ENCODE data around the gene BEND3. TPM values are rescaled to one million over a fixed set of nuclear protein-coding genes. Genes with fewer than 3 reads are reported as not detected.

Gene BEND3
- total RNA-seq, 2 donors from 2014 or later: 4.0 TPM

DNA sequence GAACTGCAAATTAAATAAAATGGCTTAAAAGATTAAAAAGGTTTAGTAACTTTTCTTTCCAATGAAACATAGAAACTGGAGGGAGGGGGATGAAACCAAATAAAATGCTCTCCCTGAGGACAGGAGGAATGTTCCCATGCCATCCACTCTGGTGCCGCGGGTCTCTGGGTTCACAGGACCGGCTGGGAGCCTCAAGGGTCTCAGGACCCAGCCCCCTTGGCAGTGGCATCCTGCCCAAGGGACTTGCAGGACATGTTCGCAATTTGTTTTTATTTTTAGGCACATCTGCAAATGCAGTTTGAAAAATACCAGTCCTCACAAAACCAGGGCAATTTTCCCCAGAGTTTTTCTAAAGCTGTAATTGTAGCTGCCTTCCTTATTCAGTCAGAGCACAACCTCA lies 7.5 kb downstream of the BEND3 start:
- no peaks in the 10 kb centered on the region for H3K27me3 ChIP-seq (replicated peaks; ENCODE audit: insufficient read depth)
- no peak overlapping the region for H3K27ac ChIP-seq
- no peak for TF ChIP-seq POLR2AphosphoS5 (IDR thresholded peaks at IDR 0.05)
- TF ChIP-seq POLR2A (IDR thresholded peaks at IDR 0.05): no peak
- TF ChIP-seq, protein P1, sequence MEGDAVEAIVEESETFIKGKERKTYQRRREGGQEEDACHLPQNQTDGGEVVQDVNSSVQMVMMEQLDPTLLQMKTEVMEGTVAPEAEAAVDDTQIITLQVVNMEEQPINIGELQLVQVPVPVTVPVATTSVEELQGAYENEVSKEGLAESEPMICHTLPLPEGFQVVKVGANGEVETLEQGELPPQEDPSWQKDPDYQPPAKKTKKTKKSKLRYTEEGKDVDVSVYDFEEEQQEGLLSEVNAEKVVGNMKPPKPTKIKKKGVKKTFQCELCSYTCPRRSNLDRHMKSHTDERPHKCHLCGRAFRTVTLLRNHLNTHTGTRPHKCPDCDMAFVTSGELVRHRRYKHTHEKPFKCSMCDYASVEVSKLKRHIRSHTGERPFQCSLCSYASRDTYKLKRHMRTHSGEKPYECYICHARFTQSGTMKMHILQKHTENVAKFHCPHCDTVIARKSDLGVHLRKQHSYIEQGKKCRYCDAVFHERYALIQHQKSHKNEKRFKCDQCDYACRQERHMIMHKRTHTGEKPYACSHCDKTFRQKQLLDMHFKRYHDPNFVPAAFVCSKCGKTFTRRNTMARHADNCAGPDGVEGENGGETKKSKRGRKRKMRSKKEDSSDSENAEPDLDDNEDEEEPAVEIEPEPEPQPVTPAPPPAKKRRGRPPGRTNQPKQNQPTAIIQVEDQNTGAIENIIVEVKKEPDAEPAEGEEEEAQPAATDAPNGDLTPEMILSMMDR (IDR thresholded peaks at IDR 0.05): no peak
- intact Hi-C loops (cut with DNase I): no loop called here
- no peaks in the 10 kb centered on the region for H3K4me1 ChIP-seq (replicated peaks)
- no peak for DNase-seq (ENCODE audit: low spot score)
- WGBS: 87% methylated on average over 4 of the region's 4 CpGs
- H3K36me3 ChIP-seq: no peaks in the 10 kb centered on the region
- H3K9me3 ChIP-seq: no peaks in the 10 kb centered on the region
- H3K4me3 ChIP-seq: no peak overlapping the region

DNA sequence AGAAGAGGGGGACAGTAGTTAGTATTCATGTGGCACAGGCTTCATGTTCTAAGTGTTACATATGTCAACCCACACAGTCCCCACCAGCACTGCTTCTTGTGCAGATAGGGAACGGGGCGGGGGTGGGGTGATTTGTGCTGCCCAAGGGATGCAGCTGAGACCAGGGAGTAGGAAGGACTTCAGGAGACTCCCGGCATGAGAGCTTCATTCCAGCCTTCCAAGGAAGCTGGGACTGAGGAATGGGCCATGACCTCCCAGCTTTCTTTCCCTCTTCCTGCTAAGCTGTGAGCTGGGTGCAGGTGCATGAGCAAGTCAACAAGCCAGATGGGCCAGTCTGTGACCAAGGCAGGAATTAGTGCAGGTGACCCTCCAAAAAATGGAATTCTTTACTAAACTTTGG lies 9.2 kb downstream of the BEND3 start:
- no peak overlapping the region for H3K4me3 ChIP-seq
- TF ChIP-seq, protein P1 (IDR thresholded peaks at IDR 0.05): no peak
- TF ChIP-seq POLR2AphosphoS5 (IDR thresholded peaks at IDR 0.05) (no peak), POLR2A (IDR thresholded peaks at IDR 0.05) (no peak)
- H3K27ac ChIP-seq: no peak overlapping the region
- no peaks in the 10 kb centered on the region for H3K27me3 ChIP-seq (replicated peaks; ENCODE audit: insufficient read depth)
- intact Hi-C loops (cut with DNase I): no loop called here
- 89% methylated on average over 3 of the region's 3 CpGs for WGBS
- no peaks in the 10 kb centered on the region for H3K36me3 ChIP-seq
- H3K4me1 ChIP-seq (replicated peaks): no peaks in the 10 kb centered on the region
- no peaks in the 10 kb centered on the region for H3K9me3 ChIP-seq
- DNase-seq (ENCODE audit: low spot score): no peak

DNA sequence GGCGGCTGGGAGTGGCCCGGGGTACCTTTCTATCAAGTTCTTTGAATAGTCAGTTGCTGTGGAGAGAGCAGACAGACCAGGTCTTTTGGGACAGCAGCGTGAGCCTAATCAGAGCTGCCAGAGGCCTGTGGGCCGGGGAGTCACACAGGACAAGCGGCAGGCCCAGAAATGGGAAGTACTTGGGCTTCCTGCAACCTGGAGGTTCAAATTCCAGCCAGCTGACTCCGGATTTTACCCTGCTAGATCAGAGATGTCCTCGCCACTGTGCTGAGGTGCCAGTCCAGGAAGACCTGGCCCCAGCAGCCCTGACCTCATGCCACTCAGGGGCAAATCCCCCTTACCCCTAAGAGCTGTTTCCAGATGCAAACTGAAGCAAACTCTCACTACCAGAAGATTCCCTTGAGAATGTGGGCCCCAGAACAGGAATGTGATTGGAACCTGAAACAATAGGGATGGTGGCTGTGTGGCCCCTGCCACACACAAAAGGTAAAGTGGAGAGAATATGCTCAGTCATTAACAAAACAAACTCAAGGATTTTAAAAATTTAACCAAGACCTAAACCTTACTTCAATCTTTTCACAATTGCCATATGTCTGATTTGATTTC lies 9.7 kb downstream of the BEND3 start:
- no peaks in the 10 kb centered on the region for H3K9me3 ChIP-seq
- 89% methylated on average over 7 of the region's 7 CpGs for WGBS
- H3K4me3 ChIP-seq: no peak overlapping the region
- TF ChIP-seq, protein P1 (IDR thresholded peaks at IDR 0.05): no peak
- TF ChIP-seq POLR2AphosphoS5 (IDR thresholded peaks at IDR 0.05) (no peak), POLR2A (IDR thresholded peaks at IDR 0.05) (no peak)
- H3K27me3 ChIP-seq (replicated peaks; ENCODE audit: insufficient read depth): no peaks in the 10 kb centered on the region
- DNase-seq (ENCODE audit: low spot score): no peak
- intact Hi-C loops (cut with DNase I): no loop called here
- H3K4me1 ChIP-seq (replicated peaks): no peaks in the 10 kb centered on the region
- H3K27ac ChIP-seq: no peak overlapping the region
- no peaks in the 10 kb centered on the region for H3K36me3 ChIP-seq

DNA sequence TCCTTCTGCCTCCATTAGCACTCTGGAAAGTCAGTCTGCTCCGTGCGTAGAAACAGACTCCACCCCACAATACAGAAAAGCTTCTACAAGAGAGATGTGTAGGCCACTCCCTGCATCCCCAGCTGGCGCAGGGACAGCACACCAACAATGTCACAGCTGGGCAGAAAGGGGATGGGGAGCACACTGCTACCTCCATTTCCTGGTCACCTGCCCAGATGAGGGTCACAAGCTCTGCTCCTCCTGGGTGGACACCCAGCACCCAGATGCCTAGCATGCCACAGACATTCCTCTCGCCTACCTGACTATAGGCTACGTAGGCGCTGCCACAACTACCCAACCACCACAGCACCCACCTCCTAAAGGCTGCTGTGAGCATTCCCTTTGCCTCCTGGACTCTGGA lies 12.2 kb downstream of the BEND3 start:
- Histone ChIP-seq H3K36me3 (no peaks in the 10 kb centered on the region), H3K27ac (no peak overlapping the region), H3K9me3 (no peaks in the 10 kb centered on the region), H3K4me3 (no peak overlapping the region), H3K27me3 (replicated peaks; ENCODE audit: insufficient read depth) (no peaks in the 10 kb centered on the region), H3K4me1 (replicated peaks) (no peaks in the 10 kb centered on the region)
- over 99% methylated on average over 6 of the region's 6 CpGs for WGBS
- TF ChIP-seq POLR2A (IDR thresholded peaks at IDR 0.05) (no peak), POLR2AphosphoS5 (IDR thresholded peaks at IDR 0.05) (no peak)
- TF ChIP-seq, protein P1 (IDR thresholded peaks at IDR 0.05): no peak
- intact Hi-C loops (cut with DNase I): no loop called here
- no peak for DNase-seq (ENCODE audit: low spot score)

DNA sequence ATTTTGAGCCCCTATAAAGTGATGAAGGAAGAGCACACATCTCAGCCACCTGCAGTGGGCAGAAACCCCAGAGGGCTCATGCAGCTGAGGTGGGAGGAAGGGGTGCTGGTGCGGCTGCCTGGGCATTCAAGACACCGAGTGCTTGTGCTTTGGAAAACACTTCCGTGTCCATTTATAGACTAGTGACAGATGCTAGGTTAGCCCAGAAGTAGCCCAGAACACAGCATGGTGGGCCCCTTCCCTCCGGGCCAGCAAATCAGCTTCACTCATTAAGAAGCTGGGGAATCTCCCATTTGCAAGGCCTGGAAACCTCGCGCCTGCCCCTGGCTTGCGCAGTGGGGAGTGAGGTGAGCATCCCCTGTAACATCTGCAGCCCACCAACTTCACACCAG lies 12.9 kb downstream of the BEND3 start:
- H3K4me3 ChIP-seq: no peak overlapping the region
- intact Hi-C loops (cut with DNase I): no loop called here
- WGBS: 95% methylated on average over 7 of the region's 7 CpGs
- no peaks in the 10 kb centered on the region for H3K9me3 ChIP-seq
- no peaks in the 10 kb centered on the region for H3K27me3 ChIP-seq (replicated peaks; ENCODE audit: insufficient read depth)
- H3K4me1 ChIP-seq (replicated peaks): no peaks in the 10 kb centered on the region
- no peak overlapping the region for H3K27ac ChIP-seq
- TF ChIP-seq, protein P1 (IDR thresholded peaks at IDR 0.05): no peak
- no peak for TF ChIP-seq POLR2A (IDR thresholded peaks at IDR 0.05)
- no peak for TF ChIP-seq POLR2AphosphoS5 (IDR thresholded peaks at IDR 0.05)
- no peak for DNase-seq (ENCODE audit: low spot score)
- no peaks in the 10 kb centered on the region for H3K36me3 ChIP-seq
